ENCODE measurements around the gene DISC1. TPM values are rescaled to one million over a fixed set of nuclear protein-coding genes. Genes with fewer than 3 reads are reported as not detected.

Gene DISC1
- total and polyA plus RNA-seq, 2 donors (not counting 1 experiment from before 2014, with no cell fraction given): 2.7 to 4.3 TPM

GRCh38 chr1:231887866-231888265 is 261.3 kb downstream of the DISC1 start:
- 100% methylated on average over 3 of the region's 6 CpGs for WGBS (ENCODE audit: insufficient coverage)
- no peaks in the 10 kb centered on the region for H3K27me3 Mint-ChIP-seq
- no peak for ATAC-seq (ENCODE audit: low read depth)
- no peaks in the 10 kb centered on the region for H3K9me3 Mint-ChIP-seq (ENCODE audit: insufficient read depth)
- Histone ChIP-seq H3K79me2 (ENCODE audit: control insufficient read depth, insufficient read depth, low read length) (no peaks in the 10 kb centered on the region), H3K9ac (ENCODE audit: low read length) (no peak overlapping the region), H4K20me1 (ENCODE audit: control insufficient read depth, insufficient read depth, low read length, poor library complexity, severe bottlenecking) (no peaks in the 10 kb centered on the region), H3K4me3 (ENCODE audit: control extremely low read depth in 1 of 5, extremely low read depth in 1 of 5, insufficient read depth in 1 of 5, low read depth in 2 of 5, low read length in 4 of 5) (no peak overlapping the region), H3K9me3 (ENCODE audit: control extremely low read depth in 1 of 3, control insufficient read depth in 2 of 3, insufficient read depth in 1 of 3, low read length in 2 of 3) (no peaks in the 10 kb centered on the region), H3K4me1 (ENCODE audit: control insufficient read depth in 2 of 2, insufficient read depth in 2 of 2, low read length in 2 of 2) (no peaks in the 10 kb centered on the region), H3K4me2 (replicated peaks; ENCODE audit: low read depth, low read length, poor library complexity, severe bottlenecking) (no peak overlapping the region), H2AFZ (ENCODE audit: insufficient read depth, low read depth, low read length, poor library complexity, severe bottlenecking) (no peak overlapping the region), H3K27me3 (replicated peaks in 1 of 4; ENCODE audit: control extremely low read depth in 1 of 4, control insufficient read depth in 3 of 4, insufficient read depth in 4 of 4, low read length in 3 of 4) (no peaks in the 10 kb centered on the region), H3K36me3 (replicated peaks in 1 of 2; ENCODE audit: control extremely low read depth in 1 of 2, control insufficient read depth in 1 of 2, extremely low read depth in 1 of 2, insufficient read depth in 2 of 2, low read length in 1 of 2) (no peaks in the 10 kb centered on the region), H3K27ac (ENCODE audit: low read length in 2 of 2) (no peak overlapping the region)
- no peak for TF ChIP-seq EZH2 (IDR thresholded peaks at IDR 0.05; ENCODE audit: borderline replicate concordance, insufficient read depth, low read depth, low read length, poor library complexity, severe bottlenecking)
- DNase-seq: no peak
- H3K27ac Mint-ChIP-seq: no peak overlapping the region
- no peaks in the 10 kb centered on the region for H3K4me1 Mint-ChIP-seq
- intact Hi-C loops (cut with micrococcal nuclease): no loop called here
- CTCF ChIA-PET: no interaction called here
- POLR2A ChIA-PET: no interaction called here
- H3K4me3 Mint-ChIP-seq: no peak overlapping the region

GRCh38 chr1:231890791-231891190 is 264.2 kb downstream of the DISC1 start:
- CTCF ChIA-PET: no interaction called here
- H3K4me1 Mint-ChIP-seq: no peaks in the 10 kb centered on the region

More at GRCh38 chr1:231890791-231891190, 264.2 kb downstream of the DISC1 start:
- Histone ChIP-seq H3K36me3 (replicated peaks in 1 of 2; ENCODE audit: control extremely low read depth in 1 of 2, control insufficient read depth in 1 of 2, extremely low read depth in 1 of 2, insufficient read depth in 2 of 2, low read length in 1 of 2) (no peaks in the 10 kb centered on the region), H3K9me3 (ENCODE audit: control extremely low read depth in 1 of 3, control insufficient read depth in 2 of 3, insufficient read depth in 1 of 3, low read length in 2 of 3) (no peaks in the 10 kb centered on the region), H3K27ac (ENCODE audit: low read length in 2 of 2) (no peak overlapping the region), H3K4me2 (replicated peaks; ENCODE audit: low read depth, low read length, poor library complexity, severe bottlenecking) (no peak overlapping the region), H3K9ac (ENCODE audit: low read length) (no peak overlapping the region), H4K20me1 (ENCODE audit: control insufficient read depth, insufficient read depth, low read length, poor library complexity, severe bottlenecking) (no peaks in the 10 kb centered on the region), H3K27me3 (replicated peaks in 1 of 4; ENCODE audit: control extremely low read depth in 1 of 4, control insufficient read depth in 3 of 4, insufficient read depth in 4 of 4, low read length in 3 of 4) (no peaks in the 10 kb centered on the region), H3K4me3 (ENCODE audit: control extremely low read depth in 1 of 5, extremely low read depth in 1 of 5, insufficient read depth in 1 of 5, low read depth in 2 of 5, low read length in 4 of 5) (no peak overlapping the region), H2AFZ (ENCODE audit: insufficient read depth, low read depth, low read length, poor library complexity, severe bottlenecking) (no peak overlapping the region), H3K79me2 (ENCODE audit: control insufficient read depth, insufficient read depth, low read length) (no peaks in the 10 kb centered on the region), H3K4me1 (ENCODE audit: control insufficient read depth in 2 of 2, insufficient read depth in 2 of 2, low read length in 2 of 2) (no peaks in the 10 kb centered on the region)
- no peaks in the 10 kb centered on the region for H3K27me3 Mint-ChIP-seq
- H3K27ac Mint-ChIP-seq: no peak overlapping the region
- H3K4me3 Mint-ChIP-seq: no peak overlapping the region
- WGBS (ENCODE audit: insufficient coverage): 94% methylated on average over 2 of the region's 4 CpGs
- intact Hi-C loops (cut with micrococcal nuclease): no loop called here
- H3K9me3 Mint-ChIP-seq (ENCODE audit: insufficient read depth): no peaks in the 10 kb centered on the region
- TF ChIP-seq, protein P1, sequence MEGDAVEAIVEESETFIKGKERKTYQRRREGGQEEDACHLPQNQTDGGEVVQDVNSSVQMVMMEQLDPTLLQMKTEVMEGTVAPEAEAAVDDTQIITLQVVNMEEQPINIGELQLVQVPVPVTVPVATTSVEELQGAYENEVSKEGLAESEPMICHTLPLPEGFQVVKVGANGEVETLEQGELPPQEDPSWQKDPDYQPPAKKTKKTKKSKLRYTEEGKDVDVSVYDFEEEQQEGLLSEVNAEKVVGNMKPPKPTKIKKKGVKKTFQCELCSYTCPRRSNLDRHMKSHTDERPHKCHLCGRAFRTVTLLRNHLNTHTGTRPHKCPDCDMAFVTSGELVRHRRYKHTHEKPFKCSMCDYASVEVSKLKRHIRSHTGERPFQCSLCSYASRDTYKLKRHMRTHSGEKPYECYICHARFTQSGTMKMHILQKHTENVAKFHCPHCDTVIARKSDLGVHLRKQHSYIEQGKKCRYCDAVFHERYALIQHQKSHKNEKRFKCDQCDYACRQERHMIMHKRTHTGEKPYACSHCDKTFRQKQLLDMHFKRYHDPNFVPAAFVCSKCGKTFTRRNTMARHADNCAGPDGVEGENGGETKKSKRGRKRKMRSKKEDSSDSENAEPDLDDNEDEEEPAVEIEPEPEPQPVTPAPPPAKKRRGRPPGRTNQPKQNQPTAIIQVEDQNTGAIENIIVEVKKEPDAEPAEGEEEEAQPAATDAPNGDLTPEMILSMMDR (IDR thresholded peaks at IDR 0.05): no peak
- TF ChIP-seq EZH2 (IDR thresholded peaks at IDR 0.05; ENCODE audit: borderline replicate concordance, insufficient read depth, low read depth, low read length, poor library complexity, severe bottlenecking): no peak
- POLR2A ChIA-PET: no interaction called here
- ATAC-seq (ENCODE audit: low read depth): no peak
- DNase-seq: no peak
